Skeletal muscle cell (primary cell): ENCODE data around the gene ATRIP.
"Not testable (repeated sequence)": the region's sequence is repeated elsewhere in the genome, so short reads cannot be mapped to it uniquely, and the experiment has no call there.

Experiments
- DNase-seq: peaks from one replicate; pipeline ENCODE4 v3.0.0-alpha.2; 2010; ENCODE audit warnings: low read depth
- H3K4me3 ChIP-seq: 2 replicates; pipeline ENCODE4 v1.5.1; 2011; ENCODE audit warnings: low read depth, mild to moderate bottlenecking, control low read depth, low read length, moderate library complexity

ATRIP gene

DNA sequence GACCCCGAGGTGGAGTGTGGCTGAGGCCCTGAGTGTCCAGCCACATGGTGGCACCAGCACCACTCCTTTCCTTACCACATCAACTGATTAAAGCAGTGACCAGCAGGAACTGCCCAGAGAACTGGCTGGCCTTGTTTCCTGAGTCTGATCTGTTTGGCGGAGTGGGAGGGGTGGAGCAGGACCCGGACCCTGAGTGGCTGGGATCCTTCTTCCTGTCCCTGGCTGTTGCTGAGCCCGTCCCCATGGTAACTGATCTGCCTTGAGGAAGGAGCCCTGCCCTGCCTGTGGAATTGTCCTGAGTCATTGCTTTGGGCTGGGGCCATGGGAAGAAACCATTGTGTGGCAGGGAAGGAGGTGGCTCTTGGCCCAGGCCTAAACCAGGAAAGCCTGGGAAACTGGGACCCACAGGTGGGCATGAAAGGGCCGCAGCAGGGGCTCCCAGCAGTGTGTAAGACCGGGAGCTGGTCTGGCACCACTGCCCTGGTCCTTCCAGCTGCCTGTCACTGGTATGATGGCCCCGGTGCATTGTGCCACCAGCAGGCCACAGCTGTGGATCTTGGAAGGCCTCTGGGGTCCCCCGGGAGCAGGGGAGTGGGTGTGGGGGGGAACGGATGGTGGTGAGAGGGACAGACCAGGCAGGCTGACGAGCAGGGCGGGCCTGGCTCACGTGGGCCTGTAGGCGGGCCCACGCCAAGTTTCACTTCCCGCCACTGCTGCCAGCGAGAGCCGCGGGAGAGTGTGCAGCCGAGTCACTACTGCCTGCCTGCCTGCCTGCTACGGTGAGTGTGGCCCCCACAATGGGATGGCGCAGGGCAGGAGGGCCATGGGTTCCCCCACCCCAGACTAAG, 19.2 kb downstream of the ATRIP start:
- peak; percentile 99 for DNase-seq
- peak overlapping the region; percentile 53 for H3K4me3 ChIP-seq

DNA sequence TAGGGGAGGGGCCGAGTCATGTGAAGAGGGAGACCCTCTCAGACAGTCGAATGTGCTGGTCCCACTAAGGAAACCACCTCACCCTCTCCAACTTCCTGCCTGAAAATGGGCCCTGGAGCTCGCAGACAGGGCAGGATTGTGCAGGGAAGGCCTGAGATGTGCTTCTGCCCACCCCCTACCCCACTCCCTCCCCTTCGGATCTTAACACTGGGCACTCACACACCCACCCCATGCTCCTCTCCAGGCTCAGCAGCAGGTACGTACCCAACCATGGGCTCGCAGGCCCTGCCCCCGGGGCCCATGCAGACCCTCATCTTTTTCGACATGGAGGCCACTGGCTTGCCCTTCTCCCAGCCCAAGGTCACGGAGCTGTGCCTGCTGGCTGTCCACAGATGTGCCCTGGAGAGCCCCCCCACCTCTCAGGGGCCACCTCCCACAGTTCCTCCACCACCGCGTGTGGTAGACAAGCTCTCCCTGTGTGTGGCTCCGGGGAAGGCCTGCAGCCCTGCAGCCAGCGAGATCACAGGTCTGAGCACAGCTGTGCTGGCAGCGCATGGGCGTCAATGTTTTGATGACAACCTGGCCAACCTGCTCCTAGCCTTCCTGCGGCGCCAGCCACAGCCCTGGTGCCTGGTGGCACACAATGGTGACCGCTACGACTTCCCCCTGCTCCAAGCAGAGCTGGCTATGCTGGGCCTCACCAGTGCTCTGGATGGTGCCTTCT, 20.0 kb downstream of the ATRIP start:
- H3K4me3 ChIP-seq: peak overlapping the region; percentile 53
- DNase-seq: no peak

- peak overlapping the region; percentile 53 for H3K4me3 ChIP-seq
- DNase-seq: no peak
Measured at GRCh38 chr3:48467110-48467454, 20.5 kb downstream of the ATRIP start.

GRCh38 chr3:48467473-48468267, 21.1 kb downstream of the ATRIP start:
- H3K4me3 ChIP-seq: no peak overlapping the region
- DNase-seq: no peak

DNA sequence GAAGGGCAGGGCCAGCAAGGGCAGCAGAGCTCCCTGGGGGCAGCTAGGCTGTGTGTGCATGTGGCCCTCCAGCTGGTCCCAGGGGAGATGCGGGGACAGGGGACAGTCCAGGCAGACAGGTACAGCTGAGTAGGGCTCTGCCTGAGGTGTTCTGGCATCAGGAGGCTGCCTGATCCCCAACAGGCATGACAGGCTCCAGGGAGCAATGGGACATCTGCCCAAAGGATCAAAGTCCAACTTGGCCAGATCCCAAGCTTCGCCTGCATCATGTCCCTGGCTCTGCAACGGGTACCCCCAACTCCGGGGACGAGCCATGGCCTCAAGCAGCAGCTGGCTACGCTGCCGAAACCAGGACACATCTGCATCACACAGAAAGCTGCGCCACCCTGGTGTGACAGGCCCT, 21.8 kb downstream of the ATRIP start:
- no peak overlapping the region for H3K4me3 ChIP-seq
- no peak for DNase-seq

DNA sequence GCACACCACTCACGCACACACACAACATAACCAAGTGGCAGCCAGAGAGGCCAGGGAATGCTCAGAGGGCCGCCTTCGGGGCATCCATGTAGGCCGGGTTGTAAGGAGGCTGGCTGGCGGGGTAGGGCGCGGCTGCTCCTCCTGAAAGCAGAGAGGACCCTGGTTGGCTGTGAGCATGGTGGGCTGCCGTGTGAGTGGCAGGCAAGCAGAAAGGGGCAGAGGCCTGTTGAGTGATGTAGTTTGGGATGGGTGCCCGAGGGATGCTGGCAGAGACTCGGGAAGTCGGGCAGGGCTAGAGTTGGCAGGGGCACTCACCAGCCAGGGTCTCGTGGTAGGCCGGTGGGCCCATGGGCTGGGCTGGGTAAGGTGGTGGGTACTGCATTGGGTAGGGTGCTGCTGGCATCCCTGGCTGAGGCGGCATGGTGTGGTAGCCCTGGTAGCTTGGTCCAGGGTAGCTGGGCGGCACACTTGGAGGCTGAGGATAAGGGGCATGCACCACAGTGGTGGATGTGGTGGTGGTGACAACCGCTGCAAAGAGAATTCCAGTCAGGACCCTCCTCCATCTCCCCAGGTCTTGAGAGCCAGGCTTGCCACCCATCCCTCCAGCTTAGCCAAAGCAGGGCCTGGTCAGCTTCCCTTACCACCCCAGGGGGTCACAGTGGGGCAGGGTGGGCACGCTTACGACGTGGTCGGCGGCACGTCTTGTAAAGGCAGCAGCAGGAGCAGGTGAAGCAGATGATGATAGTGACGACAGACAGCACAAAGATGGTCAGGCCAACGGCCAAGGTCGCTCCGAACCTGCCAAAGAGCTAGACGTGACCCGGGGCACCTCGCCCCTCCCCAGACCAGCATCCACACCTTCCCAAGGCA, 22.7 kb downstream of the ATRIP start:
- no peak for DNase-seq
- H3K4me3 ChIP-seq: no peak overlapping the region

DNA sequence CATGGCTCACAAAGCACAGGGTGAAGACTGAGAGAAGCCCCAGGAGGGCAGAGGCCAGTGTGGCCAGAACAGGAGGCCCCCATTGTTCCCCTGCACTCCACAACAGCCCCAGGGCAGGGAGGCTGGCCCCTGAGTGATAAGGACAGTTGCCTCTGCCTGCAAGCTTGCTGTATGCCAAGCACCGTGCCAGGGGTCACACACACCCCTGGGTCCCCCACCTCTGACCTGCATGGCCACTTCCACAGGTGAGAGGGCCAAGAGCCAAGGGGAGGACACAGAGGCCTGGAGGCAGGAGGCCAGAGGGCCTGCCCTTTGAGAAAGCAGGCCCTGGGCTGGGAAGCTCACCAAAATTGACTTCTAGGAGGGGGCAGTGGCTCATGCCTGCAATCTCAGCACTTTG, 23.7 kb downstream of the ATRIP start:
- H3K4me3 ChIP-seq: no peak overlapping the region
- DNase-seq: no peak

DNA sequence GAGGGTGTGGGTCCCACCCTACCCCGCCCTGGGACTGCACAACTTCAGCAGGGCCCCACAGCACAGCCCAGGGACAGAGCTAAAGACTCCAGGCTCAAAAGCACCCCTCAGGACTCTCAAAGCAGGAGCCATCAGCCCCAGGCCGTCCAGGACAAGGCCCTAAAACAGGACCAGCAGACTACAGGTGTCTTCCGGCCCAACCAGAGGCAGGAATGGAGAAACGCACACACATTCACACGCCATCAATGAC, 26.1 kb downstream of the ATRIP start:
- DNase-seq: no peak
- H3K4me3 ChIP-seq: peak overlapping the region; percentile 82

DNA sequence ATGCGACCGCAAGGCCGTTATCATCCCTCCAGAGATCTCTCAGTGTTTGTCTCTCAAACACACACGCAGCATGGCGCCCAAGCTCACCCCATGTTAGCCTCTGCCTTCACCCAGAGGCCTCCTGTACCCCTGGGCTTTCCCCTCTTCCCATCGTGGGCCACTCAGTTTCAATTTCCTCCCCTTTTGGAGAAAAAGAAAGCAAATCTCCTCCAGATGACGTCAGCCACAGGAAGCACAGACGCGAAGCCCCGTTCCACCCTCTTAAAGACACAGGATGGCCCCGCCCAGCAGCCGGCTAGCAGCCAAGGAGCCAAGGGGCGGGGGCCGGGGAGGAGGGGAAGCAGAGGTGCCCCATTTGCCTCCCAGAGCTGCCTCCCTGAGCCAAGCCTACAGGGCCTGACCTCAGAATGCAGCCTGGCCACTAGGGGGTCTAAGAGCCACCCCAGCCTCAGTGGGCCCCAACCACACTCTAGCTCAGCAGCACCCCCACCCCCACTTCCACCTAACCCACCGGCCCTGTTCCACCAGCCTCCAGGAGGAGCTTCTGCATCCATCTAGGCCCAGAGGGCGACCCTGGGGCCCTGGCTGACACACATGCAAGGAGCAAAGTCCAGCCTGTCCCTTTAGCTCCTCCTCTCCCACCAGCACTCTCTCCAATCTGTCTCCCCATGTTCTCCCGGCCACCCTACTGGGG, 26.5 kb downstream of the ATRIP start:
- DNase-seq: peak; percentile 55
- H3K4me3 ChIP-seq: peak overlapping the region; percentile 82

DNA sequence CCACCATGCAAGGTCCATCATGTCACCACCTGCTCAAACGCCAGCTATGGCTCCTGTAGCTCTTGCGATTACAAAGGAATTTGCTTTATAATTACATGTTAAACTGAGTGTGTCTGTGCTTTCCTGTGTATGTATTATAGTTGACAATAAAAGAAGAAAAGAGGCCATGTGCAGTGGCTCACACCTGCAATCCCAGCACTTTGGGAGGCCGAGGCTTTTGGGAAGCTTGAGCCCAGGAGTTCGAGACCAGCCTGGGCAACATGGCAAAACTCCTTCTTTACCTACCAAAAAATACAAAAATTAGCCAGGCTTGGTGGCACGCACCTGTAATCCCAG, 27.0 kb downstream of the ATRIP start:
- no peak overlapping the region for H3K4me3 ChIP-seq

GRCh38 chr3:48474031-48474430, 27.5 kb downstream of the ATRIP start:
- not testable (repeated sequence) for H3K4me3 ChIP-seq, DNase-seq

More for the DNA sequence above, 27.0 kb downstream of the ATRIP start:
- DNase-seq: no peak

DNA sequence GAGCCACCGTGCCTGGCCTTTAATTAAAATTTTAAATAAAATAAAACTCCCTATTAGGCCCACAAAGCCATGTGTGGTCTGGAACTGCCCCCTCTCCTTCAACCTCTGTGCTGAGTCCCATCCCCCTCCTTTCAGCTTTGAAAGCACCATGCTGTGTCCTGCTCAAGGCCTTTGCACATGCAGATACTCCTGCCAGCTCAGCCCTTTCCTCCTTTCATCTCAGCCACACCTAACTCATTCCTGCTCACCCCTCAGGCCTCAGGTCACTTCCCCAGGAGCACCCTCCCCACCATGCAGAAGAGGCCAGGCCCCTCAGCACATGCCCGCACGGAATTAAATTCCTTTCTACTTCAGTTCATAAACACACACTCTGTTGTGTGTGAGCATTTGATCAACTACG, 28.1 kb downstream of the ATRIP start:
- DNase-seq: no peak
- no peak overlapping the region for H3K4me3 ChIP-seq

DNA sequence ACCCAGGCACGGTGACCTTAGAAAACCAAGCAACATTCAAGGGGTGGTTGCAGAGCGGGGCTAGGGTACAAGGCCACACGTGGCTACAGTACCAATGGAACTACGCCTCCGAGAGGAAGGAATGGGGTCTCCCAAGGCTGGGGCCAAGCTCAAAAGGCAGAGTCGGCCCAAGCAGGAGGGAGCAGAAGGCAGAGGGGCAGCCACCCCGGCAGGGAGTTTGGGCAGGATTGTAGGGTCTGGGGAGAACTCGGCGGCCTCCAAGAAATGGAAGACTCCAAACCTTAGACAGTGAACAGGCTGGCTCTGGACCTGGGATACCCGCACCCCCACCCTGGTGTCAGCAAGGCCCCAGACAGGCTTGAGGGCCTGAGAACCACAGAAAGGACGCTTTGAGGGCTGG, 28.7 kb downstream of the ATRIP start:
- no peak overlapping the region for H3K4me3 ChIP-seq
- DNase-seq: no peak

DNA sequence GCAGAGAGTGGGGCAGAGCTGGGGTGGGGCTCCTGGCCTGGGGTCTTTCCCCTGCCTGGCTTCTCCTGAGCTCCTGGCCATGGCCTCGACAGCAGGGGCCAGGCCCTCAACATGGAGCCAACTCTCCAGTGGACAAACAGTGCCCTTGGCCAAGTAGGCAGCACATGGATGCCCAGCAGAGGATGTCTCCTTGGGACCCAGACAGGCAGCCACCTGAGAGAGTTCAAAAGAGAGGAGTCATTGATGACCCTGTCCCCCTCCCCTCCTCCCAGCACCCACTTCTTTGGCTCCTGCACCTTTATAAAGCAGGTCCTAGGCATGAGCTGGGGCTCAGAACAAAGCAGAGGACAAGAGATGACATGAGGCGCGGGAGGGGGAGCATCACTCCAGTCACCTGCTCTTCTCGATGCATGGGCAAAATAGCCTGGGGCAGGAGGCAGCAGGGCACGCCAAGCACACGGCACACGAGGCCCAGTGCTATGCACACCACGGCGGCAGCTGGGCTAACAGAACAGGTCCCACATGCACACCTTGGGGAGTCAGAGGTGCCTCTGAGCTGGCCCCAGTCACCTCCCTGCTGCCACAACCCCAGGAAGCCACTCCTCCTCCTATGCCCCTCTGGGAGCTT, 30.0 kb downstream of the ATRIP start:
- no peak overlapping the region for H3K4me3 ChIP-seq
- DNase-seq: no peak

DNA sequence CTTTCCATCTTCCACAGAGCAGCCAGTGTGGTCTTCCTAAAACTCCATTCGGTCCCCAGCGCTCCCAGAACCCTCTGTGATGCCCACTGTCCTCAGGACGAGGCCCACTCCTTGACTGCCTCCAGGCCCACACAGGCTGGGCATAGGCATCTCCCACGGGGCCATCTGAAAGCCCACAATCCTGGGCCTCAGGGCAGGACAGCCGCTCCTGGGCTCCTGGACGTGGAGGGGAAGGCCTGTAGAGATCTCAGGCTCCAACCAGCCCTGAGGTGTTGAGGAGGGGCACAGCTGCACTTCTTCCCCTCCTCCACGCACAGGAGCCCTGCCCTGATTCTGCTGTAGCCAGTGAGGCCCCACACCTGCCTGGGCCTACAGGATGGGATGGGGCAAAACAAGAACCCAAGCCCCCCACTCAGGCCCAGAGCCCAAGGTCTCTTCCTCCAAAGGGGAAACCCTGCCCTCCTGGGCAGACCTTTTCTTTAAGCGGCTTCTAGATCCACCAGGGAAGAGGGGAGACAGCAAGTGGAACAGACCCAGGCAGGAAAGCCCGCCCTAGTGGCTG, 31.5 kb downstream of the ATRIP start:
- H3K4me3 ChIP-seq: no peak overlapping the region

DNA sequence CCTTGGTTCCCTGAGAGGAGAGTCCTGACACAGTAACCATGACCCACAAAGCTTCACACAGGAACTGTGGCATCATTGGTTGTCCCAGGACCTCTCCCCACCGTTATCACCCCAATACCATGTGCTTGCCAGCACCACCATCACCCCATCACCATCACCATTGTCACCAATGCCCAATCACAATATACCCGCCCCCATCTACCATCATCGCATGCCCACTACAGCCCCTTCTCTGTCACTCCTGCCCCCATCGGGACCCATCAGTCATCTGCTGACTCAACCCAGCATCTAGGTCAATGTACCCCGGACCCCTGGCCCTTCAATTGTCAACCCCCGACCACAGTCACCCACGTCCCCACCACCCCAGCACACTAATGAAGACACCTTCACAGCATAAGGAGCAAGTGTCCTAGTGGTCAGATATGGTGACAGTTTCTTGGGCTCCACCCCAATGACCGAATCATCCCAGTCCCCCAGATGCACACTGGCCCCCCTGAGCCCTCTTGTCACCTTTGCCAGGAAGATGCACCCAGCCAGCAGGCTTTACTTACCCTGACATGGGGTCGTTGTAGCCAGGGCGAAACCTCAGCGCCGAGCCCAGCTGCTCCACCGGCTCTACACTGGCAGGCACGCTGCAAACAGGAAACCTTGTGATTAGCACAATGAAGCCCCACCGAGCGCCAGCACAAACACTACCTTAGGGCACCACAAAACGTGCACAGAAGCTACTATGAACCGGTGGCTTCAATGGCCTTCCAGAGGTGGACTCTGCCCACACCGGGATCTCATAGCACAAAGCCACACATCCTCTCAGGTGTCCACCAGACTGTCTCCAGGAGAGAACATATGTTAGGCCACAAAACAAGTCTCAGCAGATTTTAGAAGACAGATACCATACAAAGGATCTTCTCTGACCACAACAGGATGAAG, 32.4 kb downstream of the ATRIP start:
- no peak for DNase-seq
- no peak overlapping the region for H3K4me3 ChIP-seq

More for the DNA sequence above, 31.5 kb downstream of the ATRIP start:
- DNase-seq: no peak

DNA sequence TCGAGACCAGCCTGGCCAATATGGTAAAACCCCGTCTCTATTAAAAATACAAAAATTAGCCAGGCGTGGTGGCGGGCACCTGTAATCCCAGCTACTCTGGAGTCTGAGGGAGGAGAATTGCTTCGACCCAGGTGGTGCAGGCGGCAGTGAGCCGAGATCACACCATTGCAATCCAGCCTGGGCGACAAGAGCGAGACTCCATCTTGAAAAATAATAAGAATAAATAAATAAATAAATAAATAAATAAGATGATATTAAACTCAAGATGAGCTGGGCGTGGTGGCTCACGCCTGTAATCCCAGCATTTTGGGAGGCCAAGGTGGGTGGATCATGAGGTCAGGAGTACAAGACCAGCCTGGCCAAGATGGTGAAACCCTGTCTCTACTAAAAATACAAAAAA, 34.4 kb downstream of the ATRIP start:
- not testable (repeated sequence) for H3K4me3 ChIP-seq, DNase-seq
